GM12878 (cell line): ENCODE data around the gene PACS2. TPM values are rescaled to one million over a fixed set of nuclear protein-coding genes. Genes with fewer than 3 reads are reported as not detected.

Experiments
- BCLAF1 ChIP-seq: fragments of 450-650 bp; IDR thresholded peaks from 2 replicates; pipeline ENCODE4 v1.6.1; 2017; ENCODE audit warnings: antibody characterized with exemption, mild to moderate bottlenecking, moderate library complexity
- CEBPB ChIP-seq, 2 experiments: fragments of 150-350 bp in 1 of 2; IDR thresholded peaks; 2 replicates each; pipeline ENCODE4 v1.6.1; 2012 to 2014; ENCODE audit warnings: low read depth in 2 of 2, low read length in 2 of 2, borderline replicate concordance in 1 of 2, inconsistent platforms in 1 of 2
- EGR1 ChIP-seq, 2 experiments: IDR thresholded peaks; 1 replicate in 1 of 2; 2 replicates in 1 of 2; pipeline ENCODE4 v1.6.1; 2011 to 2012; ENCODE audit warnings: low read depth in 2 of 2, low read length in 2 of 2, borderline replicate concordance in 1 of 2, mild to moderate bottlenecking in 1 of 2, moderate library complexity in 1 of 2
- IKZF2 ChIP-seq, 2 experiments: fragments of 450-650 bp; IDR thresholded peaks; 2 replicates each; pipeline ENCODE4 v1.6.1; 2017; ENCODE audit warnings: mild to moderate bottlenecking in 2 of 2, moderate library complexity in 2 of 2
- IRF3 ChIP-seq: fragments of 450-650 bp; IDR thresholded peaks from 2 replicates; pipeline ENCODE4 v1.6.1; 2014; ENCODE audit warnings: mild to moderate bottlenecking
- IRF5 ChIP-seq: fragments of 450-650 bp; IDR thresholded peaks from 2 replicates; pipeline ENCODE4 v1.6.1; 2017; ENCODE audit warnings: borderline replicate concordance
- PKNOX1 ChIP-seq: fragments of 450-650 bp; IDR thresholded peaks from 2 replicates; pipeline ENCODE4 v1.6.1; 2016; ENCODE audit warnings: mild to moderate bottlenecking
- polyA plus RNA-seq, 11 experiments: library from polyadenylated mRNA; depleted of rRNA in 4 of 11; unstranded in 6 of 11; stranded (reverse) in 5 of 11; fragments of >200 nt; fragmentation: Nextera tagmentation in 4 of 11; fragmentation: Illumina TruSeq in 1 of 11; extraction: Ambion mirVana in 4 of 11; extraction: Trizol in 1 of 11; gene quantifications; 1 replicate in 1 of 11; 2 replicates in 10 of 11; pipeline versions ENCODE4 v1.2.1 to v1.2.3, GENCODE V29; 2011 to 2016; ENCODE audit warnings: inconsistent platforms in 2 of 11, missing spikeins in 2 of 11, low read depth in 1 of 11
- total RNA-seq, 4 experiments: library from RNA; depleted of rRNA in 3 of 4; stranded (reverse); fragments of >200 nt in 3 of 4; fragmentation: Illumina TruSeq in 1 of 4; extraction: Trizol in 1 of 4; gene quantifications; 2 replicates each; pipeline versions ENCODE4 v1.2.1 to v1.2.3, GENCODE V29; 2013 to 2021

PACS2 gene
- total and polyA plus RNA-seq, 10 of the 15 experiments (the other 5 are each of a cell fraction or from before 2014, with no cell fraction given): 0.21 to 37.3 (median 9.4) TPM

- TF ChIP-seq BCLAF1 (no peak), EGR1 (IDR thresholded peaks at IDR 0.05; ENCODE audit: borderline replicate concordance in 1 of 2, low read depth in 2 of 2, low read length in 2 of 2) (no peak), IRF5 (no peak), IKZF2 (IDR thresholded peaks at IDR 0.05) (no peak), CEBPB (IDR thresholded peaks at IDR 0.05; ENCODE audit: borderline replicate concordance in 1 of 2, low read depth in 2 of 2, low read length in 2 of 2) (no peak), PKNOX1 (no peak), IRF3 (no peak)
Measured at GRCh38 chr14:105286759-105287144, 27.8 kb upstream of the PACS2 start (continued).
